HCT116 (cell line): ENCODE results near the gene KRTAP12-4. TPM values are rescaled to one million over a fixed set of nuclear protein-coding genes. Genes with fewer than 3 reads are reported as not detected.

ENCODE experiments used
- ATAC-seq: fragments of 200-7000 bp; cut with Tn5 transposase; 2 replicates; pipeline ENCODE4 v1.9.1; 2020; ENCODE audit warnings: mild to moderate bottlenecking, moderate library complexity
- BruUV-seq: library from RNA; stranded (reverse); fragments of 400-500 nt; replicated peaks from 2 replicates; lab custom pipeline; 2021; lab: Mats Ljungman, UMichigan
- CTCF ChIA-PET: fragments of 300-600 bp; sonication (Branson Sonifier 250); formaldehyde crosslinking; loops from one replicate; lab custom pipeline; 2021; ENCODE audit warnings: antibody characterized with exemption; lab: Charles Lee
- POLR2A ChIA-PET: fragments of 300-600, 350-600 bp; sonication (Branson Sonifier 250); formaldehyde crosslinking; loops from one replicate; lab custom pipeline; 2021; ENCODE audit warnings: antibody characterized with exemption; lab: Charles Lee
- RAD21 ChIA-PET, 2 experiments: fragments of 300-600 bp; sonication (Branson Sonifier 250); formaldehyde crosslinking; loops; one replicate each; lab custom pipeline; 2023; ENCODE audit warnings: low total read pairs in 2 of 2; ENCODE audit not compliant: uncharacterized antibody in 2 of 2, unreplicated experiment in 2 of 2, low non-redundant PET in 1 of 2; lab: Charles Lee
- DNase-seq: peaks from one replicate; pipeline ENCODE4 v3.0.0-alpha.2; 2010; ENCODE audit warnings: low read depth, low spot score
- H2AFZ ChIP-seq: fragments of 200-600 bp; shearing (Covaris generic), sonication (generic); 2 replicates; pipeline ENCODE4 v1.6.1; 2017; ENCODE audit warnings: low read depth, mixed run types, mixed read lengths, antibody characterized with exemption, low read length; ENCODE audit not compliant: poor library complexity, severe bottlenecking
- H3K27ac ChIP-seq: 2 replicates; pipeline ENCODE4 v1.5.1; 2012; ENCODE audit warnings: low read depth, low read length
- H3K27me3 ChIP-seq: fragments of 200-600 bp; sonication (generic); 2 replicates; pipeline ENCODE4 v1.6.1; 2016; ENCODE audit warnings: mixed run types, low read length, mixed read lengths; ENCODE audit not compliant: insufficient read depth
- H3K36me3 ChIP-seq, 2 experiments: fragments of 200-500 bp in 1 of 2; fragments of 200-600 bp in 1 of 2; sonication (Bioruptor generic) in 1 of 2; sonication (generic) in 1 of 2; 2 replicates each; pipeline versions ENCODE4 v1.5.1 to v1.6.1; 2014 to 2016; ENCODE audit warnings: low read length in 2 of 2, inconsistent platforms in 1 of 2, mixed read lengths in 1 of 2, mixed run types in 1 of 2; ENCODE audit not compliant: insufficient read depth in 2 of 2, control insufficient read depth in 1 of 2
- H3K4me1 ChIP-seq, 2 experiments: fragments of 200-600 bp in 1 of 2; sonication (generic) in 1 of 2; 2 replicates each; pipeline versions ENCODE4 v1.5.1 to v1.6.1; 2012 to 2017; ENCODE audit warnings: low read length in 2 of 2, inconsistent platforms in 1 of 2, mild to moderate bottlenecking in 1 of 2, mixed read lengths in 1 of 2, mixed run types in 1 of 2, moderate library complexity in 1 of 2; ENCODE audit not compliant: insufficient read depth in 2 of 2, control insufficient read depth in 1 of 2
- H3K4me2 ChIP-seq: fragments of 200-600 bp; sonication (generic); 2 replicates; pipeline ENCODE4 v1.6.1; 2017; ENCODE audit warnings: mixed run types, low read length, mixed read lengths
- H3K4me3 ChIP-seq, 2 experiments: fragments of 200-600 bp in 1 of 2; sonication (generic) in 1 of 2; replicated peaks in 1 of 2; 2 replicates each; pipeline ENCODE4 v1.5.1; 2011 to 2016; ENCODE audit warnings: low read length in 2 of 2, control low read depth in 1 of 2, low read depth in 1 of 2, mild to moderate bottlenecking in 1 of 2, mixed read lengths in 1 of 2, mixed run types in 1 of 2
- H3K79me2 ChIP-seq: fragments of 200-600 bp; sonication (generic); 2 replicates; pipeline ENCODE4 v1.6.1; 2017; ENCODE audit warnings: mild to moderate bottlenecking, mixed run types, low read length, moderate library complexity, mixed read lengths; ENCODE audit not compliant: insufficient read depth
- H3K9ac ChIP-seq: fragments of 200-600 bp; sonication (generic); 2 replicates; pipeline ENCODE4 v1.6.1; 2016; ENCODE audit warnings: low read length, mixed read lengths
- H3K9me2 ChIP-seq: fragments of 200-600 bp; sonication (generic), shearing (Covaris generic); 2 replicates; pipeline ENCODE4 v1.6.1; 2017; ENCODE audit warnings: mixed run types, mild to moderate bottlenecking, moderate library complexity; ENCODE audit not compliant: insufficient read depth
- H3K9me3 ChIP-seq, 2 experiments: fragments of 200-500 bp in 1 of 2; fragments of 200-600 bp in 1 of 2; sonication (Bioruptor generic) in 1 of 2; sonication (generic) in 1 of 2; 2 replicates each; pipeline ENCODE4 v1.6.1; 2014 to 2017; ENCODE audit warnings: low read length in 2 of 2, mixed read lengths in 2 of 2, inconsistent platforms in 1 of 2, low read depth in 1 of 2, mild to moderate bottlenecking in 1 of 2, mixed run types in 1 of 2, moderate library complexity in 1 of 2; ENCODE audit not compliant: control insufficient read depth in 1 of 2, insufficient read depth in 1 of 2
- H4K20me1 ChIP-seq: fragments of 200-600 bp; sonication (generic), shearing (Covaris generic); 2 replicates; pipeline ENCODE4 v1.6.1; 2017; ENCODE audit warnings: mixed run types, mild to moderate bottlenecking, moderate library complexity; ENCODE audit not compliant: insufficient read depth
- EZH2phosphoT487 ChIP-seq: fragments of 200-600 bp; IDR thresholded peaks from 2 replicates; pipeline ENCODE4 v1.6.1; 2018; ENCODE audit warnings: antibody characterized with exemption, borderline replicate concordance
- RAD21 ChIP-seq: IDR thresholded peaks from 2 replicates; pipeline ENCODE4 v1.6.1; 2012; ENCODE audit warnings: low read depth, mild to moderate bottlenecking
- SIN3A ChIP-seq: IDR thresholded peaks from 2 replicates; pipeline ENCODE4 v1.6.1; 2012; ENCODE audit warnings: low read depth
- intact Hi-C: fragments of 100-400 bp; cut with micrococcal nuclease; formaldehyde crosslinking; loops from 2 replicates; pipeline ENCODE4 v1.10.0; 2022
- total RNA-seq: library from RNA; stranded (reverse); gene quantifications from one replicate; pipeline ENCODE4 v1.2.1, GENCODE V29; 2021; ENCODE audit not compliant: unreplicated experiment

KRTAP12-4 gene
- total RNA-seq, 1 experiment from 2014 or later = not detected

- Histone ChIP-seq H3K9me3 (peaks cover 0 to 4% of the 10 kb centered on the region in 2 experiments; a peak in 2 of 4 replicates), H3K36me3 (no peaks in the 10 kb centered on the region), H3K4me2 (no peak overlapping the region), H3K9me2 (no peaks in the 10 kb centered on the region), H3K27me3 (no peaks in the 10 kb centered on the region), H2AFZ (no peak overlapping the region), H4K20me1 (no peaks in the 10 kb centered on the region), H3K27ac (no peak overlapping the region), H3K79me2 (no peaks in the 10 kb centered on the region), H3K9ac (no peak overlapping the region), H3K4me1 (no peaks in the 10 kb centered on the region), H3K4me3 (no peak overlapping the region)
- RAD21 ChIA-PET = no interaction called here
- intact Hi-C loops = no loop called here
- BruUV-seq = no TSS peak
- DNase-seq (no peak), ATAC-seq (no peak)
- no peak for TF ChIP-seq SIN3A
- no peak for TF ChIP-seq RAD21
- CTCF ChIA-PET = no interaction called here
- POLR2A ChIA-PET = no interaction called here
These were observed 33.2 kb upstream of the KRTAP12-4 start for GRCh38 chr21:44687671-44688070.

- H3K4me2 ChIP-seq = no peak overlapping the region
- H3K4me1 ChIP-seq = no peaks in the 10 kb centered on the region
- RAD21 ChIA-PET = no interaction called here
- CTCF ChIA-PET = no interaction called here
- no peak for TF ChIP-seq EZH2phosphoT487
- H3K9ac ChIP-seq = no peak overlapping the region
- no peaks in the 10 kb centered on the region for H3K79me2 ChIP-seq
- POLR2A ChIA-PET = no interaction called here
- H3K27ac ChIP-seq = no peak overlapping the region
- H4K20me1 ChIP-seq = no peaks in the 10 kb centered on the region
- no peak for DNase-seq
- H3K9me2 ChIP-seq = no peaks in the 10 kb centered on the region
- no peak overlapping the region for H3K4me3 ChIP-seq
- no peaks in the 10 kb centered on the region for H3K36me3 ChIP-seq
- H3K27me3 ChIP-seq = no peaks in the 10 kb centered on the region
- intact Hi-C loops = no loop called here
- no peak for ATAC-seq
- no peaks in the 10 kb centered on the region; a peak in 1 of 4 replicates for H3K9me3 ChIP-seq
- no TSS peak for BruUV-seq
- H2AFZ ChIP-seq = no peak overlapping the region
These were observed 32.5 kb upstream of the KRTAP12-4 start for GRCh38 chr21:44686843-44687561.
